ENCODE measurements around the gene PRAME.

DNA sequence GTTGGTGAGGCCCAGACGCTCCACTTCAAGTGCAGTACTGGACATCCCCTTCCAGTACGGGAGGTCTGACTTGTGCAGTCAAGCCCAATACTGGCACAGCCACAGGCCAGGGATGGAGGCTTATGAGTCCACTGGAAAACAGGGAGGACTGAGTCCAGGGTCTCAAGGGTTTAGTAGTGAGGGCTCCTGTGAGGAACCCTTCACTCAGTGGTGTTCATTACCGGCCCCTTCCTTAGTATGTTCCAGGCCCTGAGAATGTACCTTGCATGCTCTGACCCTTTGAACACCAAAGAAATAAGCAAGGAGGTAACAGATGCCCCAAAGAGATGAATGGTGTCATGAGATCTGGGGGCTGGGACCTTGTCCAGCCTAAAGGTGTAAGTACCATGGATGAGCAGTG, 11.8 kb downstream of the PRAME start:
- TF ChIP-seq CTCF (conservative IDR thresholded peaks at IDR 0.05; ENCODE audit: low read length) (no peak), EZH2phosphoT487 (IDR thresholded peaks at IDR 0.05; ENCODE audit: borderline replicate concordance) (no peak)
